DND-41 (cell line): Measurements from ENCODE around the gene SLC45A3.

Source experiments
- CTCF ChIP-seq: IDR thresholded peaks from 2 replicates; pipeline ENCODE4 v1.5.1; 2012; ENCODE audit warnings: borderline replicate concordance, low read length, moderate library complexity, mild to moderate bottlenecking; ENCODE audit not compliant: poor library complexity, severe bottlenecking; ENCODE audit errors: extremely low read depth
- EZH2 ChIP-seq: IDR thresholded peaks from 3 replicates; pipeline ENCODE4 v1.6.1; 2012; ENCODE audit warnings: borderline replicate concordance, low read depth, mild to moderate bottlenecking, moderate library complexity, low read length, inconsistent platforms; ENCODE audit not compliant: severe bottlenecking

- TF ChIP-seq CTCF = no peak
- no peak for TF ChIP-seq EZH2
Measured at GRCh38 chr1:205704903-205705302, 24.6 kb upstream of the SLC45A3 start.
